ENCODE measurements around the gene ATP8B4. TPM values are rescaled to one million over a fixed set of nuclear protein-coding genes. Genes with fewer than 3 reads are reported as not detected.

ATP8B4 gene
- total RNA-seq, 1 donor from 2014 or later: 9.8 TPM

DNA sequence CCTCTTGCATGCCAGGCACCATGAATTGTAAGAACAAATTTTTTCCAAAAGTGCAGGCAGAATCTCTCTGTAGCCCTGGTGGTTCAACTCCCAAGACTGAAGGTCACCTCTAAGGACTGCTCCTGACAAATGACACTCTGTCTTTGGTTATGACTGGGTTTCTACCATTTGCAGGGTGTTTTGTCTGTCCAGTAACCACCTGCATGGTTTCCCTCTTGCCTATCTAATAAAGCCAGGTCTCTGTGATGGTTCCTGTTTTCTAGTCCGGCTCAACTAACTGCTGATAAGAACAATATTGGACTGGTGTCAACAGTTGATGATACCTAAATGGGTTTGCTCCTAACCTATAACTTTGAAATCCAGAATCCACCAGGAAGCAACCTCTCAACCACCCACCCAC lies 43.7 kb downstream of the ATP8B4 start:
- Histone ChIP-seq H3K27ac (no peak overlapping the region), H3K9me3 (no peaks in the 10 kb centered on the region), H3K36me3 (no peaks in the 10 kb centered on the region), H3K4me1 (no peaks in the 10 kb centered on the region), H3K4me3 (no peak overlapping the region), H3K27me3 (no peaks in the 10 kb centered on the region)
- intact Hi-C loops (cut with DNase I): no loop called here
- DNase-seq (ENCODE audit: extremely low spot score in 2 of 2): no peak
- TF ChIP-seq POLR2AphosphoS5 (IDR thresholded peaks at IDR 0.05; ENCODE audit: insufficient read depth in 1 of 2, low read depth in 1 of 2) (no peak), POLR2A (IDR thresholded peaks at IDR 0.05) (no peak)
- TF ChIP-seq, protein P1, sequence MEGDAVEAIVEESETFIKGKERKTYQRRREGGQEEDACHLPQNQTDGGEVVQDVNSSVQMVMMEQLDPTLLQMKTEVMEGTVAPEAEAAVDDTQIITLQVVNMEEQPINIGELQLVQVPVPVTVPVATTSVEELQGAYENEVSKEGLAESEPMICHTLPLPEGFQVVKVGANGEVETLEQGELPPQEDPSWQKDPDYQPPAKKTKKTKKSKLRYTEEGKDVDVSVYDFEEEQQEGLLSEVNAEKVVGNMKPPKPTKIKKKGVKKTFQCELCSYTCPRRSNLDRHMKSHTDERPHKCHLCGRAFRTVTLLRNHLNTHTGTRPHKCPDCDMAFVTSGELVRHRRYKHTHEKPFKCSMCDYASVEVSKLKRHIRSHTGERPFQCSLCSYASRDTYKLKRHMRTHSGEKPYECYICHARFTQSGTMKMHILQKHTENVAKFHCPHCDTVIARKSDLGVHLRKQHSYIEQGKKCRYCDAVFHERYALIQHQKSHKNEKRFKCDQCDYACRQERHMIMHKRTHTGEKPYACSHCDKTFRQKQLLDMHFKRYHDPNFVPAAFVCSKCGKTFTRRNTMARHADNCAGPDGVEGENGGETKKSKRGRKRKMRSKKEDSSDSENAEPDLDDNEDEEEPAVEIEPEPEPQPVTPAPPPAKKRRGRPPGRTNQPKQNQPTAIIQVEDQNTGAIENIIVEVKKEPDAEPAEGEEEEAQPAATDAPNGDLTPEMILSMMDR (IDR thresholded peaks at IDR 0.05): no peak

DNA sequence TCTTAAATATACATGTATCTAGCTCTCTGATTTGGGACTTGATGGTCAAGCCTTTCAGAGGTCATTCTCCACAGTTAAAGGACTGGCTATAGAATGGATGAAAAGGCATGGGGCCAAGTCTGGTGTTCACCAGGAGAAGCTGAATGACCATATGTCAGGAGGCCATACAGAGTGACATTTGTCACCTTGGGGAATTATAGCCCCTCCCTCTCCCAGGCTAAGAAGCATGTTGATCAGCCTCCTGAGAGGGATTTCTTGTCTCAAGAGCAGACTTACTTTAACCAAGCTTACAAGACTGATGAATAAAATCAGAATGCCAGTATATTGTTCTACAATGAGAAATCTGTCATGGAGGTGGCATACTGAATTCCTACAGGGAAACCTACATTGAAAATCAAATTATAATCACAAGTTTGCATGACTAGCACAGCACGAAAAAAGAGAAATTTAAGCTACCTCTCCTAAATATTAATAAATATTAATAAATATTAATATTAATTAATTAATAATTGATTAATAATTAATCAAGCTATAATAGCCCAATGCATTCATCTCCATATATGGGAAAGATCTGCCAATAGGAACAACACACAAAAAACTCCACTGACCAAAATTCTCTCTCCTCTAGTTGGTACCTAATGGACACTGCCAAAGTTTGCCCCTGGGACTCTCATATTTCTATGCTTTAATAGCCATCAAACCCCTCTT lies 47.3 kb downstream of the ATP8B4 start:
- Histone ChIP-seq H3K36me3 (no peaks in the 10 kb centered on the region), H3K27me3 (no peaks in the 10 kb centered on the region), H3K4me3 (no peak overlapping the region), H3K27ac (no peak overlapping the region), H3K4me1 (no peaks in the 10 kb centered on the region), H3K9me3 (no peaks in the 10 kb centered on the region)
- DNase-seq (ENCODE audit: extremely low spot score in 2 of 2): no peak
- TF ChIP-seq POLR2A (IDR thresholded peaks at IDR 0.05): no peak
- TF ChIP-seq POLR2AphosphoS5 (IDR thresholded peaks at IDR 0.05; ENCODE audit: insufficient read depth in 1 of 2, low read depth in 1 of 2): no peak
- TF ChIP-seq, protein P1 (IDR thresholded peaks at IDR 0.05): no peak
- intact Hi-C loops (cut with DNase I): no loop called here

DNA sequence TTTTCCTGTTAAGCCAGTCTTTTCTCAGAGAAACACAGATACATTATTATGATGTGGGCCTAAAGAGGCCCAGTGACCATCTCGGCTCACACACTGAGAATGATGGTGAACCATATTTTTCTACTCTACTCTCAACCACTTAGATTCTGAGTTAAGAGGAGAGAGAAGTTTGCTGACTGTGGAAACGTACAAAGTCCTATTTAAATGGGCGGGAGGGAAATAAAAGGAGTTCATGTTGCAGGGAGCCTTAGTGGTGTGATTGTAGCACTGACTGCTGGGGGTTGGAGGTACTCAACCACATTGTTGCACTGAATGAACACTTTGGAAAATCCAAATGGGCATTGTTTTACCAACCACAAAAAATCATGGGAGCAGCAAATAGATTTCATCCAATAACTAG lies 51.0 kb downstream of the ATP8B4 start:
- TF ChIP-seq POLR2AphosphoS5 (IDR thresholded peaks at IDR 0.05; ENCODE audit: insufficient read depth in 1 of 2, low read depth in 1 of 2): no peak
- TF ChIP-seq POLR2A (IDR thresholded peaks at IDR 0.05): no peak
- TF ChIP-seq, protein P1 (IDR thresholded peaks at IDR 0.05): no peak
- DNase-seq (ENCODE audit: extremely low spot score in 2 of 2): no peak

DNA sequence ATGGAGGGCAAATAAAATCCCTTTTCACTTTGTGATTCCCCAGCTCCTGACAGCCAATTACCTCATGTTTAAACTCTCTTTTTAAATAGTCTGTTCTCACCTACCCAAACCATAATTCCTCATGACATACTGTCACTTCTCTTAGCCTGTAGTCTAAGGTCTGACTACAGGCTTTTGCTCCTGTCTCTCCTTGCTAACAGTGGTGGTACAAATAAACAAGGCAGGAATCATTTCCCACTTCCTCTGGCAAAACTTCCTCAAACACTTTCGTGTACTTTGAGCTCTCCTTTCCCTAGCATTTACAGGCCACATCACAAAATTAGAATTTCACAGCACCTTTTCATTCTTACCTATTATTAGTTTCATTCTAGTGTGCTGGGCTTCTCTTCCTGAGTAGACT lies 51.8 kb downstream of the ATP8B4 start:
- no peaks in the 10 kb centered on the region for H3K36me3 ChIP-seq
- DNase-seq (ENCODE audit: extremely low spot score in 2 of 2): no peak
- H3K27ac ChIP-seq: no peak overlapping the region
- intact Hi-C loops (cut with DNase I): no loop called here
- TF ChIP-seq POLR2A (IDR thresholded peaks at IDR 0.05) (no peak), POLR2AphosphoS5 (IDR thresholded peaks at IDR 0.05; ENCODE audit: insufficient read depth in 1 of 2, low read depth in 1 of 2) (no peak)
- TF ChIP-seq, protein P1 (IDR thresholded peaks at IDR 0.05): no peak
- no peaks in the 10 kb centered on the region for H3K9me3 ChIP-seq
- no peaks in the 10 kb centered on the region for H3K4me1 ChIP-seq
- H3K4me3 ChIP-seq: no peak overlapping the region
- no peaks in the 10 kb centered on the region for H3K27me3 ChIP-seq

More for the DNA sequence above, 51.0 kb downstream of the ATP8B4 start:
- Histone ChIP-seq H3K4me1 (no peaks in the 10 kb centered on the region), H3K27me3 (no peaks in the 10 kb centered on the region), H3K4me3 (no peak overlapping the region), H3K9me3 (no peaks in the 10 kb centered on the region), H3K27ac (no peak overlapping the region), H3K36me3 (no peaks in the 10 kb centered on the region)
- intact Hi-C loops (cut with DNase I): no loop called here

DNA sequence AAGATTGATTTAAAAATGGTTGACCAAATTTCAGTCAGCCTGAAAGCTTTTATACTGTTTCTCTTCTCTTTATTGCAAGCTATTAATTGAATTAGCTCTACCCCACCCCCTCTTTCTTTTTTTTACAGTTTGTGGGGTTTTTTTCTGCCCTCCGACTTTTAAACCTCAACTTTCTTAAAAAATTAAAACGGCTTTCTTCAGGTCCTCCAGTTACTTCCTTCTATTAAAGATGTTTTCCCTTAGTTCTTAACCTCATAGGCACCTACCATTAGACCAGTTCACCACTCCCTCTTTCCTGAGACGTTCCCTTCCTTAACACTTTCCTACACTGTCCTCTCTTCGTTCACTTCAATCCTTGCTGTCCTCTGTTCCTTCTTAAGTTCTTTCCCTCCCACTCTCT lies 52.4 kb downstream of the ATP8B4 start:
- Histone ChIP-seq H3K36me3 (no peaks in the 10 kb centered on the region), H3K9me3 (no peaks in the 10 kb centered on the region), H3K27ac (no peak overlapping the region), H3K4me3 (no peak overlapping the region), H3K4me1 (no peaks in the 10 kb centered on the region), H3K27me3 (no peaks in the 10 kb centered on the region)
- TF ChIP-seq POLR2AphosphoS5 (IDR thresholded peaks at IDR 0.05; ENCODE audit: insufficient read depth in 1 of 2, low read depth in 1 of 2): no peak
- TF ChIP-seq, protein P1 (IDR thresholded peaks at IDR 0.05): no peak
- TF ChIP-seq POLR2A (IDR thresholded peaks at IDR 0.05): no peak
- intact Hi-C loops (cut with DNase I): no loop called here
- no peak for DNase-seq (ENCODE audit: extremely low spot score in 2 of 2)
